Large intestine (tissue), 3 donors: ENCODE results near the gene NRAP. TPM values are rescaled to one million over a fixed set of nuclear protein-coding genes. Genes with fewer than 3 reads are reported as not detected.
"Not testable (repeated sequence)": the region's sequence is repeated elsewhere in the genome, so short reads cannot be mapped to it uniquely, and the experiment has no call there.

Experiments
- DNase-seq, 2 donors: peaks; one replicate each; pipeline versions ENCODE4 v3.0.0 to v3.0.0-alpha.2; 2013
- H3K27ac ChIP-seq: one replicate; pipeline ENCODE4 v1.5.1; 2013; ENCODE audit warnings: low read length
- H3K27me3 ChIP-seq: 2 replicates; pipeline ENCODE4 v1.6.1; 2013; ENCODE audit warnings: low read length; ENCODE audit not compliant: control insufficient read depth, insufficient read depth
- H3K36me3 ChIP-seq: 2 replicates; pipeline ENCODE4 v1.6.1; 2013; ENCODE audit warnings: low read length; ENCODE audit not compliant: control insufficient read depth, insufficient read depth
- H3K4me1 ChIP-seq: one replicate; pipeline ENCODE4 v1.6.1; 2013; ENCODE audit warnings: low read length; ENCODE audit not compliant: control insufficient read depth, insufficient read depth
- H3K4me3 ChIP-seq: one replicate; pipeline ENCODE4 v1.5.1; 2013; ENCODE audit warnings: low read length
- H3K9me3 ChIP-seq: one replicate; pipeline ENCODE4 v1.6.1; 2013; ENCODE audit warnings: mild to moderate bottlenecking, low read depth, low read length, moderate library complexity; ENCODE audit not compliant: control insufficient read depth
- WGBS: methylation state at CpG from one replicate; pipeline ENCODE4 v1.1.5; 2013; ENCODE audit warnings: low lambda C conversion rate; ENCODE audit not compliant: insufficient coverage; 5-methylcytosine and 5-hydroxymethylcytosine counted together
- polyA plus RNA-seq: library from polyadenylated mRNA; unstranded; fragments of 120-200 nt; gene quantifications from one replicate; pipeline ENCODE4 v1.2.1, GENCODE V29; 2013

Gene NRAP
- polyA plus RNA-seq, 1 donor, result 0.06 TPM

GRCh38 chr10:113656896-113657295, 6.9 kb downstream of the NRAP start:
- H3K36me3 ChIP-seq, result no peaks in the 10 kb centered on the region
- H3K4me3 ChIP-seq, result no peak overlapping the region
- DNase-seq, result no peak
- no peaks in the 10 kb centered on the region for H3K4me1 ChIP-seq
- H3K9me3 ChIP-seq, result no peaks in the 10 kb centered on the region
- H3K27ac ChIP-seq, result no peak overlapping the region
- peaks cover 10% of the 10 kb centered on the region for H3K27me3 ChIP-seq
- WGBS, result no CpG with 5 or more reads among the region's 2 CpGs

- not testable (repeated sequence) for H3K4me1 ChIP-seq, H3K27ac ChIP-seq
- 86% methylated on average over 2 of the region's 3 CpGs for WGBS
Measured at GRCh38 chr10:113652456-113652855, 11.4 kb downstream of the NRAP start.

DNA sequence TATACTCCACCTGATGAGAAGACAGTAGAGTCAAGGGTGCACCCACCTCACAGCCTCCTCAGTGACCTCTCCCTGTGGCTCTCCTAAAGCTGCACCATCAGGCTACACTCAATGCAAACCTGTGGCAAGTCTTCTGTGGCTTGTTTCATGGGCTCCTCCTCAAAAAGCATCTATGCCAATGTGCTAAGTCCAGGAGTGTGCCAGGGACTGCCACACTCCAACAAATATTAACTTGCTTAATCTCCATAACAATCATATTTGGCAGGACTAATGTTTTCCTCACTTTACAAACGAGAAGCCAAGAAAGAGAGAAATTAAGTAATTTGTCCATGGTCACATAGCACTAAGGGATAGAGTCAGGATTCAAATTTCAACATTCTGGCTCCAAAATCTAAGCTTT, 11.9 kb downstream of the NRAP start:
- no peak for DNase-seq
- H3K36me3 ChIP-seq, result no peaks in the 10 kb centered on the region
- H3K4me1 ChIP-seq, result no peaks in the 10 kb centered on the region
- no peak overlapping the region for H3K4me3 ChIP-seq
- peaks cover 7% of the 10 kb centered on the region for H3K27me3 ChIP-seq
- WGBS, result no CpG with 5 or more reads among the region's 1 CpG
- no peaks in the 10 kb centered on the region for H3K9me3 ChIP-seq
- no peak overlapping the region for H3K27ac ChIP-seq

More at GRCh38 chr10:113652456-113652855, 11.4 kb downstream of the NRAP start:
- H3K27me3 ChIP-seq, H3K9me3 ChIP-seq, H3K36me3 ChIP-seq, H3K4me3 ChIP-seq, DNase-seq: not testable (repeated sequence)

GRCh38 chr10:113651021-113651420, 12.8 kb downstream of the NRAP start:
- H3K27me3 ChIP-seq, result peaks cover 12% of the 10 kb centered on the region
- no peak overlapping the region for H3K27ac ChIP-seq
- no peak overlapping the region for H3K4me3 ChIP-seq
- no peaks in the 10 kb centered on the region for H3K36me3 ChIP-seq
- no peaks in the 10 kb centered on the region for H3K9me3 ChIP-seq
- no CpG with 5 or more reads among the region's 2 CpGs for WGBS
- no peaks in the 10 kb centered on the region for H3K4me1 ChIP-seq
- no peak for DNase-seq

DNA sequence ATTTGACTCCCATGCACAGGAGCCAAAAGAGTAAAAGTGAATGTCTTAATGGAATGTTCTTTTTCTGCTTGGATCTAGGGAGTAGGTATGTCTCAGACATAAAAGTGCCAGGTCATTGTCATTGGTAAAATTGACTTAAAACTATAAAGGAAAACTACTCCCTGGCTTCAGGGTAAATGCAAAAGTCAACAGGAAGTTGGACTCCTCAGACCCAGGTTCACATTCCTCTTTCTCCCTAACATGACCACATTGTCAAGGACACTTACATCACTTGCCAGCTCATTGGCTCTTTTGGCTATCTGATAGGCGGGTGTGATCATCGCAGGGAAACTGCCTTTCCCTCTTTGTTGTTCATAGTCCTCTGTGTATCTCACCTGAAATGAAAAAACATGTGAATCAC, 13.7 kb downstream of the NRAP start:
- no peak overlapping the region for H3K27ac ChIP-seq
- WGBS, result no CpG with 5 or more reads among the region's 2 CpGs

GRCh38 chr10:113648478-113648877, 15.4 kb downstream of the NRAP start:
- WGBS, result 90% methylated on average over 1 of the region's 3 CpGs

More for the DNA sequence above, 13.7 kb downstream of the NRAP start:
- Histone ChIP-seq H3K36me3 (no peaks in the 10 kb centered on the region), H3K27me3 (peaks cover 12% of the 10 kb centered on the region), H3K4me3 (no peak overlapping the region), H3K4me1 (no peaks in the 10 kb centered on the region), H3K9me3 (no peaks in the 10 kb centered on the region)
- no peak for DNase-seq

GRCh38 chr10:113647812-113648211, 16.0 kb downstream of the NRAP start:
- WGBS, result no CpG with 5 or more reads among the region's 3 CpGs
- DNase-seq, result no peak
- peaks cover 6% of the 10 kb centered on the region for H3K27me3 ChIP-seq
- no peak overlapping the region for H3K4me3 ChIP-seq
- H3K27ac ChIP-seq, result no peak overlapping the region
- no peaks in the 10 kb centered on the region for H3K36me3 ChIP-seq
- H3K9me3 ChIP-seq, result no peaks in the 10 kb centered on the region
- no peaks in the 10 kb centered on the region for H3K4me1 ChIP-seq

More at GRCh38 chr10:113648478-113648877, 15.4 kb downstream of the NRAP start:
- Histone ChIP-seq H3K4me1 (no peaks in the 10 kb centered on the region), H3K4me3 (no peak overlapping the region), H3K27ac (no peak overlapping the region), H3K9me3 (no peaks in the 10 kb centered on the region), H3K36me3 (no peaks in the 10 kb centered on the region), H3K27me3 (peaks cover 8% of the 10 kb centered on the region)
- no peak for DNase-seq

DNA sequence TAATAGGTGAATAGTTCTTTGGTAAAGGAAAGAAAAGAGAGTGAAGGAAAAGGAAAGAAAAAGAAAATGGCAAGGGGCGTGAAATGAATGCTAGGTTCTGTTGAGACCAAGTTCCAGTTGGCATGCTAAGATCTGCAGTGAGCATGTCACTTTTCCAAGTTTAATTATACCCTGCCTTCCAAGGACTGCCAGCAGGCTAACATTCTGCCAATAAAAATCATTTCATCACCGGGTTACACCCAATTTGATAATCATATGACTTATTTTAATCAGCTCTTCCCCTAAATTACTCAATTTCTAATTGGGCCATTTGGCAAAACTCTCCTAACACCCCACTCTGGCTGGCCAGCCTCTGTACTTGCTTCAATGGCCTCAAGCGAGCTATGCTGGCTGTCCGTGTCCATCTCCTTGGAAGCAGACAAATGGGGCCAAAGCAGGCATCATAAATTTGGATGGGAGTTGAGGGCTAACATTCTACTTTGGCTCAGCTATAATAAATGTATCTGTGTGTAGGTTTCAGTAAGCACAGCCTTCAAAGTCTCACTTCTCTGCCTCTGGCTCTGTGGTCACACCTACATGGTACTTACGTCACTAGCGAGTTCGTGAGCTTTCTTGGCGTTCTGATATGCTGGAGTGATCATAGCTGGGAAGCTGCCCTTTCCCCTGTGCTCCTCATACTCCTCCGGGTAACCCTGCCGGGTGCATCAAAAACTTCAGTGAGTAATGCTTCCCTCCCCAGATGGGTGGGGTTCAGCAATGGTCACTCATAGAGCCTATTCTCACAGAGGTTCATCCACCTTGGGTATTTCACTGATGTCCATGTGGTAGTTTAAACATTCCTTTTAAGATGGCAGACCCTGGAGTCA, 17.3 kb downstream of the NRAP start:
- Histone ChIP-seq H3K27me3 (peaks cover 10% of the 10 kb centered on the region), H3K36me3 (no peaks in the 10 kb centered on the region), H3K27ac (no peak overlapping the region), H3K4me3 (no peak overlapping the region), H3K9me3 (no peaks in the 10 kb centered on the region), H3K4me1 (no peaks in the 10 kb centered on the region)
- no peak for DNase-seq
- 100% methylated on average over 1 of the region's 10 CpGs for WGBS

DNA sequence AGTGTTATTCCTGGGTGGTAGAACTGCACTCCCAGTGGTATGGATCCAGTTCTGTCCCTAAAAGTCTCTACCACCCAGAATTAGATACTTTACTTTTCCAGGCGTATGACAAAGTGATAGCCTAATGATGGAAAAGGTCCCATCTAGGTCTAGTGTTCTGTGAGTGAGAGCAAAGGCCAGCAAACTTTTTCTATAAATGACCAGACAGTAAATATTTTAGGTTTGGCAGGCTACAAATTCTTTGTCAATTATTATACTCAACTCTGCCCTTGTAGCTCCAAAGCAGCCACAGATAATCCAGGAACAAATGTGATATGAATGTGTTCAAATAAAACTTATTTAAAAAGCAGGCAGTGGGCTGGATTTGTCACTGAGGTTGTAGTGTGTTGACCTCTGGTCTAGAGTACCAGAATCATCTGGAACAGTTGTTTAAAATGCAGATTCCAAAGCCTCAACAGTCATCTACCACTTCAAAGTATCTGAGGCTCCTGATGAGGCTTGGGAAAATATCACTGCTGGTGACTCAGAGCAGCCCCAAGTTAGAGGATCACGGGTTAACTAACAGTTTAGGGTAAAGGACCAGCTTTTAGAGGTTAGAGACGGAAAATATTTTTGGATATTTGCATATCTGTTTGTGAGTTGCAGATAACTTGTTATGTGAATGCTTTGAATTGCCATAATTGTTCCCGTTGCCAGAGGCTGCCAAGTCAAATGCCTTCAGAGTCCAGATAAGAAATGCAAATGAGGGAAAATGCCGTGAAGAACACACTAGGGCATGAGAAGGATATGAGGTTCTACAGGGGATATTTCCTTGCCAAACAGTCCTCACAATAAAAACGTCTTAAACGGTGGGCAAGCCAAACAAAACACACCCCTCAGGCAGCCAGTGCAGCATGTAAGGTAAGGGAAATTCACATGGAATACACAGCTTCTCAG, 19.4 kb downstream of the NRAP start:
- Histone ChIP-seq H3K27me3 (peaks cover 10% of the 10 kb centered on the region), H3K4me1 (no peaks in the 10 kb centered on the region), H3K9me3 (no peaks in the 10 kb centered on the region), H3K27ac (no peak overlapping the region), H3K4me3 (no peak overlapping the region), H3K36me3 (no peaks in the 10 kb centered on the region)
- WGBS, result 27% methylated on average over 3 of the region's 7 CpGs
- DNase-seq, result peak in 1 of 2 donors; percentile 6

DNA sequence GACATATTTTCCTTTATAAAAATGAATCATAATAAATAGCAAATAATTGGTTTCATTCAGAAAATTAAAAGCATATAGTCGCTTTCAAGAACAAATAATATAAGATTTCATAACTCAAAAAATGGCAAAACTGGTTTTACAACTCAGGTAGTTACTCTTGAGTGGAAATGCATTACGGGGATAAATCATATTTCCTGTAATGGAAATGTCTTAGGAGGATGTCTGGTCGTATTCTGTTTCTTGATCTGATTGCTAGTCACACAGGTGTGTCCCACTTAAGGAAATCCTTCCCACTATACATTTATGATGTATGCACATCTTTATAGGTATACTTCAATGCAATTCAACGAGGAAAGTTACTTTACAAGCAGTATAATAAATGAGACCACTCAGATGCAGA, 20.7 kb downstream of the NRAP start:
- Histone ChIP-seq H3K4me1 (no peaks in the 10 kb centered on the region), H3K36me3 (no peaks in the 10 kb centered on the region), H3K27ac (no peak overlapping the region), H3K27me3 (peaks cover 10% of the 10 kb centered on the region), H3K4me3 (no peak overlapping the region), H3K9me3 (no peaks in the 10 kb centered on the region)
- DNase-seq, result no peak
- WGBS, result 100% methylated on average over 1 of the region's 4 CpGs
